Stimulated activated naive CD4-positive, alpha-beta T cell (primary cell): ENCODE results near the gene TBX2.
"Not testable (repeated sequence)": the region's sequence is repeated elsewhere in the genome, so short reads cannot be mapped to it uniquely, and the experiment has no call there.

Experiments
- DNase-seq, 6 experiments: peaks; one replicate each; lab custom pipeline; 2025; lab: John Stamatoyannopoulos, UW

TBX2 gene

DNA sequence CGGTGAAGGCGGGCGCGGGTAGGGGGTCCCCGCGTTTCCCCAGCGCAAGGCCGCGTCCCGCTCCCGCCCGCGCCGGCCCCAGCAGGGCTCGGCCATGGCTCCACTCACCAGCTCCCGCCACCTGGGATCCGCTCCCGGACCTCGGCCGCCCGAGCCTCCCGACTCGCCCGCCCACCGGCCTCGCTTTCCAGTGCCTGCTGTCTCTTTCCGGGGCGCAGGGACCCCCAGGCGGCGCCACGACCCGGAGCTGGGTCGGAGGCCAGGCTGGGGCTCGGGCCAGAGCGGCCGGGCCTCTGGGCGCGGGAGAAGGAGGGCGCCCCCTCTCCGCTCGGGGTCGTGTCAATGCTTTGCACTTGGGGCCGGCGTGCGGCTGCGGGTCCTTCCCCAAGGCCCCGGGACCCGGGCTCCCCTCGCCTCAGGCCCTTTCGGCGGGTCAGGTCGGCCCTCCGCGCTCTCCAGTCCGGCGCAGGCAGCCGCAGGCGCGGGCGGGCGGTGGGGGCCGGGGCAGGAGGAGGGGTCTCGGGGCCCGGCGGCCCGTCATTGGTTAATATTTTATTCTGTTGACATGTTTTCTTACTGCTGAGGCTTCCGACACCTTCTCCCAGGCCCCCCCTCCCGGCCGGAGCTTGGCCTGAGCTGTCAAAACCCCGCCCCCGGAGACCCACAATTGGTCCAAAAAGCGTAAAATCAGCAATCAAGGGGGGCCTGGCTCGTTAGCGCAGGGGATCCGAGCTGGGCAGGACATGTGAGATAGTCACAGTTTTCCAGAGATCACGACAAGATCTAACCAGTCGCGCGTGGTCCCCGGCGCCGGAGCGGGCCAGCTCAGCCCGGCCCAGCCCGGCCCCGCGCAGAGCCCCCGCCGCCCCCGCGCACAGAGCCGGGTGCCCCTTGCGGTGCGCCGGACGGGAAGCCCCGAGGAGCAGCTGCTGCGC is at the start of gene TBX2:
Gene TBX2, plus strand, starts transcription at position 713 of the 935 bp plus-strand sequence. CDS start 334 bp downstream, outside the sequence.
- DNase-seq = no peak

DNA sequence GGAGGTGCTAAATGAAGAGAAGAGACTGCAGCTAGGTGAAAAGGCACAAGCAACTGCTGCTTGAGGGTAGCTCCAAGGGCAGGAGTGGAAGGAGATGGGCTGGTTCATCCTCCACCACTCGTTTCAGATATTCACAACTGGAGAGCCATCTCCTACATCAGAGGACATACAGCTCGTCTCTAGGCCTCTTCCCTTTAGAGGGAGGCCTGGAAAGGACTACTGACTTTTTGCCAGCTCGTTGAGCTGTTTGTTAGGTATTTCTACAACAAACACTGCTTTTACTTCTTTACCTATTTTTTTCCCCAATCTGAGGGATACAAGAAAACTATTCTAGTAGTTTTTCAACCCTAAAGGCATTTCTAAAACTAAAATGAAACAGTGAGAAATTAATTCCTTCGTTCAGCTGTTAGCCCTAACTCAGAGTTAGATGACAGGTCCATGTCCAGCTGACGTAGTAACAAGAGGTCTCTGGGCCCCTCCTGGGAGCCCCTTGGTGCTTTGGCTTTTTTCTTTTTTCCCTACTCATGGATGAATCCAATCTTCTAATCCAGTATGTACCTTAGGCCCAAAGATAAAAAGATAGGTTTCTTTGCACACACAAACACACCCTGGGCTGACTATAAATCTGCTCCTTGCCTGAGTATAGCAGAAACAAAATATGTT is 47.8 kb upstream of the TBX2 start:
- no peak for DNase-seq

DNA sequence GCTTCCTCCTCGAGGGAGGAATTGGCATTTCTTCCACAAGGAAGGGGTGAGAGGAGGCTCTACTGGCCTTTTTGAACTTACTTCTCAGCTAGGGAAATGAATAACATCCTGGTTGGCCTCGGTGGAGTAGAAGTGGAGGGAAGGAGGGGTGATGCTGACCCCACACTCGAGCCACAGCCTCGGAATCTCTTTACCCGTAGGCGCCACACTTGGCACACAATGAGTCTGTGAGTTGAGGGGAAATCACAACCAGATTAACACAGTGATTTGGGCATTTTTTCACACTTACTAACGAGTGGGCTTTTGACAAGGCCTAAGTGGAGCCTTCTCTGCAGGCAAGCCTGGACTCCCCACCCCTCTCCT is 47.3 kb upstream of the TBX2 start:
- DNase-seq = no peak

DNA sequence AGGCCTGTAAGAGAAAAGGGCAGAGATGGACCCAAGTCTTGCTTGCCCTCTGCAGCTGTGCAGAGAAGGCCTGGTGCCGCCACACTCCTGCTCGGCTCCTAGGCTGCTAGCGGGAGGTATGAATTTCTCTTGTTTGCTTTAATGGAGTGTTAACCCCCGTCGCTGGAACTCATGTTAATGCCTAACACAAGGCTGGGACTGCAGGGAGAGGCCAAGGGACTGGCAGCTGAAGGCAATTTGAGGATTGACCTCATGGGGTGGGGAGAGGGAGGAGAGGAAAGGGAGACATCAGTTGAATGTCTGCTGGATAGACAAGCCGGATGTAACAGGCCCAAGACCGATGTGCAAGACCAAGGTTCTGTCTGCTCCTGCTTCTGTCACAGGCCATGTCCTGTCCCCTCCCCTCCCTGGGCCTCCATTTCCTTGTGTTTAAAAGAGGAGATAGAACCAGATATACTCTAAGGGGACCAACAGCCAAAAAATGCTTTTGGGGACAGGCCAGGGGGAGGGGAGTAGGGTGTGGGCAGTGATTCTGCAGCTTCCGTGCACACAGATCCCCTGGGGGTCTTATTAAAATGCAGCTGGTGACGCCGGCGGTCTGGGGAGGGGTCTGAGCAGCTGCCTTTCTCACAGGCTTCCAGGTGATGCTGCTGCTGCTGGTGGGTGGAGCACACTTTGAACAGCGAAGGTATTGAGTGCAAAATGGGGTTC is 46.7 kb upstream of the TBX2 start:
- no peak for DNase-seq

DNA sequence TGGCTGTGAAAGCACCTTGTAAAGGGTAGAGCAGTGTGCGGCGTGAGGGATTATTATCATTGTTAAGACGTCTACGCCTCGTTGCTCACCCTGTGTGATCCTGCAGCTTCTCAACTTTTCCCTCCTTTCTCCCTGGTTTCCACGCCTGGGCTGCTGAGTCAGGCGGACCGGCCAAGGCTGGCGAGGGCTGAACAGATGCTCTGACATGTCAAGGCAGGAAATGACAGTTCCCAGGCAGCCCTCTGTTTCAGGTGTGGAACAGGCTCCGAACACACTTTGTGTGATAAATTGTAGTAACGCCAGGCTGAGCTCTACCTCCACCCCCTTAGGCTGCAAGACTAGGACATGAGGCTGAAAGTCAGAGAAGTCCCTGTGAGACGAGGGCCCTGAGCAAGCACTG is 46.0 kb upstream of the TBX2 start:
- no peak for DNase-seq

DNA sequence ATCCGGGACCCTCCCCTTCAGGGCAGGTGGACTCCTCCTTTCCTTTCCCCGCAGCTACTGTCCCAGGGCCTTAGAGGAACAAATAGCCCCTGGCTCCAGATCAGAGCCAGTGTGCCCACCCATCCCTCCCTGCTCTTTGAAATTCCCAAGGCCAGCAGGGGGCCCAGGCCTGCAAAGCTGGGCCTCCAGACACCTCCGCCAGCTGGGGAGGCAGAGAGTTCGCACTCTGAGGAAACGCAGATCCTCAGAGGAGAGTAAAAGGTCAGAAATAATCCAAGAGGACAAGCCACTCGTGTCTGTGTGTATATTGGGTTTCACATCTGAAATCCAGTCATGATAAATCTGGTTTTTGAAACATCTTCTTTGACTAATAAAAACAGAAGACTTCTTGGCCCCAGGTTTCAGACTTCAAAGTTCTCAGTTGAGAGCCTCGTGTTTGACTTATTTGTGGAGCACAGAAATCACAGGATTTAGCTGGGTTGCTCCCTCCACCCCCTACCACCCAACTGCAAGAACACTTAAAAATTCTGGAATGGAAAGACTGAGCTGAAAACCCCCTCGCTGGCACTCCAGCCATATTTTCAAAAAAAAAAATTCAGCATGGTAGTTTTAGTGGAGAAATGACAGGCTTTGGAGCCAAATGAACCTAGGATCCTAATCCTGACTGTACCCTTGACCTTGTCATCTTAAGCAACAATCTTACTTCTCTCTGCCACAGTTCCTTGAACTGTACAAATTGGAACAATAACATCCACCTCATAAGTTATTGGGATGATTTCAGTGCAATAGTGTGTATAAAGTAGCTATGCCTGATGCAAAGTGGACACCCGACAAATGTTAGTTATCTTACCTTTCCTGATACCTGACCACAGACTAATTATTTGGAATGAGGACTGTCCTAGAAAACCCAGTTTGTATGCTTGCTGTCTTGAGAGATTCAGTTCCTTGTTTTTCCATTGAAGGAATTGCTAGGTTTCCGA is 44.5 kb upstream of the TBX2 start:
- DNase-seq = no peak

DNA sequence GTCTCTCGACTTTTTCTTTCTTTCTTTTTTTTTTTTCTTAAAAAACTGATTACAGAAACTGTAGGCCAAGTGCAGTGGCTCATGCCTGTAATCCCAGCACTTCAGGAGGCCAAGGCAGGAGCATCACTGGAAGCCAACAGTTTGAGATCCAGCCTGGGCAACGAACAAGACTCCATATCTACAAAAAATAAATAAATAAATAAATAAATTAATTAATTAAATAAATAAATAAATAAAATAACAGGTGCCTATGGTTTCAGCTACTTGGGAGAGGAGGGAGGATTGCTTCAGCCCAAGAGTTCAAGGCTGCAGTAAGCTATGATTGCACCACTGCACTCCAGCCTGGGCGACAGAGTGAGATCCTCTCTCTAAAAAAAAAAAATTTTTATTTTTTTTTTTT is 42.6 kb upstream of the TBX2 start:
- DNase-seq = not testable (repeated sequence)

DNA sequence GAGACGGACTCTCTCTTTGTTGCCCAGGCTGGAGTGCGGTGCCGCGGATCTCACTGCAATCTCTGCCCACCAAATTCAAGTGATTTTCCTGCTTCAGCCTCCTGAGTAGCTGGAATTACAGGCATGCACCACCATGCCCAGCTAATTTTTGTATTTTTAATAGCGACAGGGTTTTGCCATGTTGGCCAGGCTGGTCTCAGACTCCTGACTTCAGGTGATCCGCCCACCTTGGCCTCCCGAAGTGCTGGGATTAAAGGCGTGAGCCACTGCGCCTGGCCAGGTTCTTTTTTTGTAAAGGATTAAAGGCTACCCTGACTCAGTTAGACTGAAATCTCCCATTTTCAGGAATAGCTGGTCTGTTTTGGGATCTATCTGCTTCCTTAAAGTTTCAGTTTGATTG is 40.1 kb upstream of the TBX2 start:
- not testable (repeated sequence) for DNase-seq

DNA sequence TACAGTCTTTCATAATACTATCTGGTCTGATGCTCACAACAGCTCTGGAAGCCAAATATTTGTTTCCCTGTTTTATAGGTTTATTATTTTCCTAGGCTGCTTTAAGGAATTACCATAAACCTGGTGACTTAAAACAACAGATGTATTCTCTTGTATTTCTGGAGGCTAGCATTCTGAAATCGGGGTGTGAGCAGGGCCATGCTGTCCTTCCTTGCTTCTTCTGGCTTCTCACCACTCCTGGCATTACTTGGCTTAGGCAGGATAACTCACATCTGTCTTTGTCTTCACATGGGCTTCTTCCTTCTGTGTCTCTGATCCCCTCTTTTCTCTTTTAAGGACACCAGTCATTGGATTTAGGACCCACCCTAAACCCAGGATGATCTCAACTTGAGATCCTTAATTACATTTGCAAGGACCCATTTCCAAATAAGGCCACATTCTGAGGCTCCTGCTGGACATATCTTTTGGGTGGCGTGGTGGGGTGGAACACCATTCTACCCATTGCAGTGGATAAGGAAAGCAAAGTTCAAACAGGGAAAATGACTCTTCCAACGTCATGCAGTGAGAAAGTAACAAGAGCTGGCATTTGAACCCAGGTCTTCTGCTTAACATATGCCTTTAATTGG is 39.2 kb upstream of the TBX2 start:
- no peak for DNase-seq

DNA sequence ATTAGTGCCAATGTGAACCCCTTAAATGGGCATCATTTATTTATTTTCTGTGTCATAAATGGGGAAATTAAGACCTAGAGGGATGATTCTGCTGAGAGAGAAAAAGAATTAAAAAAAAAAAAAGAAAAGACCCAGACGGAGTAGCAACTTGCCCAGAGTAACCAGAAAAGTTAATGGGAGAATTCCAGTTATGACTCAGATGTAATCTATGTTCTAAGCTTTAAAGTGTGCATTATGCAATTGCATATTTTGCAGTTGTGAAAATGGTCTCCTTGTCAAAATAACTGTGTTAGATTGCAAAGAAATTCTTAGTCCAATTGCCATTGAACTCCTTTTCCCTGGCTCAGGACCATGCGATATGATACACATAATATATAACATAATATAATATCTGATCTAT is 38.6 kb upstream of the TBX2 start:
- no peak for DNase-seq

DNA sequence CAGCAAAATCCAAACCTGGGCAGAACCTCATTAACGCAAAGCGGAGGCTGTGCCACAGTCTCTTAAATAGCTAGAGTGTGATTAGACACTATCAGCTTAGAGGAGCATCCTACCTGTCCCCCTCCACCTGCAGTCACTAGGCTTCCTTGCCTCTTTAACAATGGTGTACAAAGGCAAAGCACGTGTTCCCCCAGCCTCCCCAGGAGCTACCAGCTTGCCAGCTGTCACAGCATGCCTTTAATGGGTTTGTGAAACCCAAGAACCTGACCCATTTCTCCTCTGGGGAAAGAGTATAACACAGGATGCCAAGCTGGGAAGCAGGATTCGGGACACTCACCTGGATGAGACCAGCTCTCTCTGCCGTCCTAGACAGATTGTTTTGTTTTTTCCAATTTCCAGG is 37.2 kb upstream of the TBX2 start:
- DNase-seq = no peak

DNA sequence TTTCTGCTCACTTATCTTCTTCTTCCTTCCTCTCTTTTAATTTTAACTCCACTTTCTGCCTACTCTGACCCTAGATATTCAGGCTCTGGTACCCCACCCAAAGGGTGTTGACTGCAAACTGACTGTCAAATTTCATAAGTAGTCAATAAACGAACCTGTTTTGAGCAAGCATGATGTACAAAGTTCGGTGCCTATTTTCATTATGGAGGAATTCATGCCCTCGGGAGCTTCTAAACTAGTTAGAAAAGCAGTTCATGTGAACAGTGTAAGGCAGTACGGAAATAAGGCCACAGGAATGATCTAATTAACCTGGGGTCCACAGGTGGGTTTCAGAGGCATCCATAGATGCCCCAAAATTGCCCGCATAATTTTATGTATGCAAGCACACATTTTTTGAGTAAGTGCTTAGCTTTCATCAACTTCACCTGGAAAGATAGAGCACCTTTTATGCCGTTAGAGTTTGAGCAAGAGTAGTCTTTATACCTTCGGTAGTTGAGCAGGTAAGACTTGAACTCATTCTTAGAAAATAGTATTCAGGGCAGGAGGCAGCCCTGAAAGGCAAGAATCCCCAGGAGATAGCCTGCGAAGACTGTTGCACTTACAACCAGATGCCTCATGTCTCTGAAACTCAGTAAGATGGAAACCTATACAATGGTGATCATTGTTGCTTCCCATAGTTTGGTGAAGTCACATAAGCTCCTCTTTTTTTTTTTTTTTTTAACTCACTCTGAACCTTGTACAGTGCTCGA is 36.6 kb upstream of the TBX2 start:
- no peak for DNase-seq

DNA sequence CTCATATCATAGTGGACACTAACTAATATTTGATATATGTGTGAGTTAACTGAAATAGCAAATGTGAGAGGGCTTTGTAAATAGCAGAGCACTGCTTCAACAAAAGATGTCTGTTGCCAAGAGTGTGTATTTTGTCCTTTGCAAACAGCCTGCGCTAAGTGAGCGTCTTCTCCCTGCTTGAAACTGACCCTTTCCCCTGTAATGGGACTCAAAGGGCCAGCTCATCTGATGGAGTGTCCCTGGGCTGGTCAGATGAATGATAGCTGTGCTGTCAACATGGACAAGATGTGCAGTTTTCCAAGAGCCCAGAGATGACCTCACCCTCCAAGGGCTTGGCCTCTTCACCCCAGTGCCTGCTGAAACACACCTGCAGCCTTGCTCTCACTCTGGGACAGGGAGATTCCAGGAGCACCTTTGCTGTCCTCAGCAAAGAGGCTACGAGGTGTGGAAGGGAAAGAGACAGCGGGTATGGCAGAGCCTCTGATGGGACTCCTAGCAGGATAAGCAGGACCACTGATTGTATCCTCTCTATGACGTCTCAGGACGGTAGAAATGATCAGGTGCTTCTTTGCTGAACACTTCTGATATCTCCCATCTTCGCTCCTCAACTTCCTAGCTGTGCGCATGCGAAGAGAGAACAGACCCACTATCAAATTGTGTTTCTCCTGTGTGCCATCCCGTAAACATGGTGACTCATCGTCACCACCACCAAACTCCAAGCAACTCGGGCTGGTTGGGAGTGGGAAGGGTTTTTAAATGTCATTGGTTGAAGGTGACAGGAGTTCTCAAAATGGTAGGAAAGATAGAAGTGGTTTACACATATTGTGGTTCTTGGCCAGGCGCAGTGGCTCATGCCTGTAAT is 35.8 kb upstream of the TBX2 start:
- no peak for DNase-seq

DNA sequence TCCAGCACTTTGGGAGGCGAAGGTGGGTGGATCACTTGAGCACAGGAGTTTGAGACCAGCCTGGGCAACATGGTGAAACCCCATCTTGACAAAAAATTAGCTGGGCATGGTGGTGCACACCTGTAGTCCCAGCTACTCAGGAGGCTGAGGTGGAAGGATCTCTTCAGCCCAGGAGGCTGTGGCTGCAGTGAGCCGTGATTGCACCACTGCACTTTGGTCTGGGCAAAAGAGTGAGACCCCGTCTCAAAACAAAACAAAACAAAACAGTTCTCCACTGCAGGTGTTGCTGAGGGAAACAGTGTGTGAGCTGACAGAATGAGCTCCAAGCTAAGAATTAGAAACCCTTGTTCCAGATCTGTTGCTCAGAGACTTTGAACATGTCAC is 35.2 kb upstream of the TBX2 start:
- DNase-seq = no peak

DNA sequence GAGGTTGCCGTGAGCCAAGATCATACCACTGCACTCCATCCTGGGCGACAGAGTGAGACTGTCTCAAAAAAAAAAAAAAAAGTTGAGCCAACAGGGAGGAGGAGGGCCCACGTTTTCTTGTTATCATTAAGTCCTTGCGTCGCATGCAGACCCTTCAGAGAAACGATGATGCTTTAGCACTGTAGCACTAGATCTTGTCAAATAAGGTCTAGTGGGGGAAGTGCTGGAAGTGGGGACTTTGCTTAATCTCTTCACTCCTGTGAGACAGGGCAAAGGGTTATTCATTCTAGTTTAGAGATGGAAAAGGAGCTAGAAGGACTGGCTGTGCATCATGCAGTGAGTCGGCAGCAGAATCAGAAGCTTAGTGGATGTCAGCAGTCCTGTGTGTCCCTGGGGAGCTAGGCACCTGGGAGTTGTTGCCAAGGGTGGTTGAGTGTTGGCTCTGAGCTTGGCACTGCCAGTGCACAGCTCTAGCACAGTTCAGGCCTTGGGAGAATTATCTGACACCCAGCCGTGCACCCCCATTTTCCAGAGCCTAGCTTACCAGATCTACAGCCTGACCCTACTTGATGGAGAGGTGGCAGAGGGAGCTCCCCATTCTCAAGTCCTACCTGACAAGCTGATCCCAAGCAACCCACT is 33.4 kb upstream of the TBX2 start:
- DNase-seq = no peak

DNA sequence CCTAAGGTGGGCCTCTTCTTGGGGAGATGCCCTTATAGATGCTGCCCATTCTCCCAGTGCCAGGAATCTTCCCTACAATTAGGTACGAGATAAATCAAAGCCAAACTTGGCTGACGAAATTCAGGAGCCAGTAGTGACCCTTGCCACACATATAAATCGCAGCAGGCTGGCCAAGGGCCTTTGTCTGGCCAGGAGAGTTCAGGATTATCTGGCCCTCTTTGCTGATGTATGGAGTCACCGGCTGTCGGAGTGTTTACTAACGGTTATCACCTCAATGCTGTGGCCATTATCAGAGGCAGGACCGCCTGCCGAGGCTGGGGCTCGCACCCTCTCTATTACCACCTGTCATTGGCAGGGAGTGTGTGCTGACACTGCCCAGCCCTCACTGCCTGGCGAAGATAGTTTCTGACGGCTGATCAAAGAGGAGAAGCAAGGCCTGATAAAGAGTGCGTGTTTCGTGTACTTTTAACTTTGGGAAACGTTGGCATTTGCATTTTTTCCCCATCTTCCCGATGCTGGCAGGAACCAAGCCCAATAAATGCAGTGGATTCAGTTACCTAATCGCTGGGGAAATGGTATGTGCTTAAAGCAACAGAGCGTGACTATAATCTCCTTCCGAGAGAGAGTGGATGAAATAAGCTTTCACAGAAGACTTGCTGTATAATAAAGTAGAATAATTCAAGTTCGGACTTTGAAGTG is 32.8 kb upstream of the TBX2 start:
- no peak for DNase-seq

DNA sequence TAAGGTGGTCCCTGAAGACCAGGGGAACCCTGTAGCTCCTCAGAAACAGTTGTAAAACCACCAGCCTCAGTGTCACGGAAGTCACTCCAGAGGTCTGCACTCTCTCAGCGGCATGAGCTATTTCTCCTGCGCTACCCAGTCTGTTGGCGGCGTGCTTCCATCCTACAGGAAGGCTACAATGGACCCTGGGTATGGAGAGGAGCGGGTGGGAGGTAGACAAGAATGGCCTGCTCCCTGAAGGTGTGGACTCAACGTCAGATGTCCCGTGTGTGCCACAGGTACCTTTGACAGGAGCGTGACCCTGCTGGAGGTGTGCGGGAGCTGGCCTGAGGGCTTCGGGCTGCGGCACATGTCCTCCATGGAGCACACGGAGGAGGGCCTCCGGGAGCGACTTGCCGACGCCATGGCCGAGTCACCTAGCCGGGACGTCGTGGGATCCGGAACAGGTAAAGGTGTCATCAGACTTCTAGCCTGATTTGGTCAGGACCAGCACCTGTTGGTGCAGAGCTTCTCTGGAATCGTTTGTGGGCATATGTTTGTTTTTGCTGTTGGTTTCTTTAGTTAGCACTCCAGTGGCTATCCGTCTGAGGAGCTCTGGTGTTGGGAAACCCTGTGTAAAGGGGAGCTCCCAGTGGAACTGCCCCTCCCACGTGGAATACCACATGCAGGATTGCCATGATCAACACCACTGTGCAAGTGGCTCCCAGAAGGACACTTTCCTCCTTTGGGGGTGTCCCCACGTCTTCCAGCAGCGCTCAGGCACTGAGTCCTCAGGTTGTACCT is 31.4 kb upstream of the TBX2 start:
- DNase-seq = no peak
